Endodermal cell (in vitro differentiated cells): ENCODE data around the gene SUN1. TPM values are rescaled to one million over a fixed set of nuclear protein-coding genes. Genes with fewer than 3 reads are reported as not detected.
"Not testable (repeated sequence)": the region's sequence is repeated elsewhere in the genome, so short reads cannot be mapped to it uniquely, and the experiment has no call there.

ENCODE experiments used
- DNase-seq: peaks from one replicate; pipeline ENCODE4 v3.0.0-alpha.2; 2017
- H3K27ac ChIP-seq: 2 replicates; pipeline ENCODE4 v1.5.1; 2013; ENCODE audit warnings: mild to moderate bottlenecking, low read depth, low read length, moderate library complexity
- H3K27me3 ChIP-seq: 2 replicates; pipeline ENCODE4 v1.6.1; 2013; ENCODE audit warnings: mild to moderate bottlenecking, low read length, moderate library complexity; ENCODE audit not compliant: insufficient read depth, control insufficient read depth, poor library complexity, severe bottlenecking
- H3K36me3 ChIP-seq: 2 replicates; pipeline ENCODE4 v1.7.0; 2013; ENCODE audit warnings: mild to moderate bottlenecking, low read length, moderate library complexity; ENCODE audit not compliant: control insufficient read depth, insufficient read depth
- H3K4me1 ChIP-seq: one replicate; pipeline ENCODE4 v1.7.0; 2013; ENCODE audit warnings: low read length; ENCODE audit not compliant: control insufficient read depth, insufficient read depth
- H3K4me3 ChIP-seq: 2 replicates; pipeline ENCODE4 v1.5.1; 2013; ENCODE audit warnings: mild to moderate bottlenecking, low read length, moderate library complexity
- H3K9ac ChIP-seq: 2 replicates; pipeline ENCODE4 v1.6.1; 2013; ENCODE audit warnings: mild to moderate bottlenecking, low read length, moderate library complexity; ENCODE audit not compliant: poor library complexity, severe bottlenecking; ENCODE audit errors: extremely low read depth
- H3K9me3 ChIP-seq: 2 replicates; pipeline ENCODE4 v1.6.1; 2013; ENCODE audit warnings: mild to moderate bottlenecking, low read length, moderate library complexity; ENCODE audit not compliant: control insufficient read depth
- H3K27ac Mint-ChIP-seq: 2 replicates; pipeline ENCODE4 v1.8.0; 2020; ENCODE audit warnings: mixed read lengths
- H3K27me3 Mint-ChIP-seq: 2 replicates; pipeline ENCODE4 v1.8.0; 2021; ENCODE audit warnings: mild to moderate bottlenecking, mixed read lengths; ENCODE audit not compliant: insufficient read depth
- H3K36me3 Mint-ChIP-seq: 2 replicates; pipeline ENCODE4 v1.8.0; 2020; ENCODE audit warnings: low read depth, mixed read lengths
- H3K4me1 Mint-ChIP-seq: 2 replicates; pipeline ENCODE4 v1.8.0; 2020; ENCODE audit warnings: mixed read lengths
- H3K4me3 Mint-ChIP-seq: 2 replicates; pipeline ENCODE4 v1.8.0; 2020; ENCODE audit warnings: mild to moderate bottlenecking, moderate library complexity, mixed read lengths
- H3K9me3 Mint-ChIP-seq: 2 replicates; pipeline ENCODE4 v1.8.0; 2020; ENCODE audit warnings: mild to moderate bottlenecking, mixed read lengths
- WGBS, 2 experiments: methylation state at CpG; one replicate each; pipeline versions ENCODE4 v1.1.5 to v1.1.7; 2013; ENCODE audit warnings: missing lambda C conversion rate in 2 of 2, mixed read lengths in 1 of 2; ENCODE audit not compliant: insufficient coverage in 1 of 2, insufficient read length in 1 of 2; 5-methylcytosine and 5-hydroxymethylcytosine counted together
- total RNA-seq, 2 donors: library from RNA; stranded (reverse); fragmentation: NEBNext Ultra II Directional in 1 of 2; extraction: Animal tissue kit (Norgen Biotek cat#: 25700) in 1 of 2; gene quantifications; 2 replicates in 1 of 2; 3 replicates in 1 of 2; pipeline ENCODE4 v1.2.1, GENCODE V29; 2021
- TF ChIP-seq, protein P1 (sequence below): fragments of 200-600 bp; sonication (generic); conservative IDR thresholded peaks from 2 replicates; pipeline ENCODE4 v1.5.0; 2021; ENCODE audit warnings: antibody characterized with exemption, mild to moderate bottlenecking

Gene SUN1
- total RNA-seq, 2 donors from 2014 or later, result 133 to 136 TPM

DNA sequence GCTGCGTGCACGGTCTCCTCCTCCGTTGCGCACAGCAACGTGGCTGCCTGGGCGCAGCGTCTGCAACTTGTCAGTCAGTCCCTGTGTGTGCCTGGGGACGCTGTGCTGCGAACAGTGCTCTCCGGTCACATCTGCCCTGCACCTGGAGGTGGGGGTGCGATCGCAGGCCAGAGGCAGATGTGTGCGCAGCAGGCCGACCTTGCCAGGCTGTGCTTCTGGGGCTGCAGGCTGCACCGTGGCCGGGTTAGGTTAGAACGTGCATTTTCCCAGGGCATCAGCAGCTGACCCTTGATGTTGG lies 35.9 kb downstream of the SUN1 start:
- Mint-ChIP-seq H3K27ac (no peak overlapping the region), H3K36me3 (peaks cover 81% of the 10 kb centered on the region), H3K4me1 (no peaks in the 10 kb centered on the region), H3K27me3 (no peaks in the 10 kb centered on the region), H3K4me3 (no peak overlapping the region), H3K9me3 (peaks cover 2% of the 10 kb centered on the region)
- Histone ChIP-seq H3K9me3 (no peaks in the 10 kb centered on the region), H3K27me3 (no peaks in the 10 kb centered on the region), H3K27ac (no peak overlapping the region), H3K36me3 (peaks cover 77% of the 10 kb centered on the region), H3K4me1 (no peaks in the 10 kb centered on the region), H3K4me3 (no peak overlapping the region), H3K9ac (no peak overlapping the region)
- TF ChIP-seq, protein P1, sequence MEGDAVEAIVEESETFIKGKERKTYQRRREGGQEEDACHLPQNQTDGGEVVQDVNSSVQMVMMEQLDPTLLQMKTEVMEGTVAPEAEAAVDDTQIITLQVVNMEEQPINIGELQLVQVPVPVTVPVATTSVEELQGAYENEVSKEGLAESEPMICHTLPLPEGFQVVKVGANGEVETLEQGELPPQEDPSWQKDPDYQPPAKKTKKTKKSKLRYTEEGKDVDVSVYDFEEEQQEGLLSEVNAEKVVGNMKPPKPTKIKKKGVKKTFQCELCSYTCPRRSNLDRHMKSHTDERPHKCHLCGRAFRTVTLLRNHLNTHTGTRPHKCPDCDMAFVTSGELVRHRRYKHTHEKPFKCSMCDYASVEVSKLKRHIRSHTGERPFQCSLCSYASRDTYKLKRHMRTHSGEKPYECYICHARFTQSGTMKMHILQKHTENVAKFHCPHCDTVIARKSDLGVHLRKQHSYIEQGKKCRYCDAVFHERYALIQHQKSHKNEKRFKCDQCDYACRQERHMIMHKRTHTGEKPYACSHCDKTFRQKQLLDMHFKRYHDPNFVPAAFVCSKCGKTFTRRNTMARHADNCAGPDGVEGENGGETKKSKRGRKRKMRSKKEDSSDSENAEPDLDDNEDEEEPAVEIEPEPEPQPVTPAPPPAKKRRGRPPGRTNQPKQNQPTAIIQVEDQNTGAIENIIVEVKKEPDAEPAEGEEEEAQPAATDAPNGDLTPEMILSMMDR, result no peak
- WGBS, 2 experiments, result 96 to 100% methylated on average over 10 to 17 of the region's 17 CpGs
- no peak for DNase-seq

DNA sequence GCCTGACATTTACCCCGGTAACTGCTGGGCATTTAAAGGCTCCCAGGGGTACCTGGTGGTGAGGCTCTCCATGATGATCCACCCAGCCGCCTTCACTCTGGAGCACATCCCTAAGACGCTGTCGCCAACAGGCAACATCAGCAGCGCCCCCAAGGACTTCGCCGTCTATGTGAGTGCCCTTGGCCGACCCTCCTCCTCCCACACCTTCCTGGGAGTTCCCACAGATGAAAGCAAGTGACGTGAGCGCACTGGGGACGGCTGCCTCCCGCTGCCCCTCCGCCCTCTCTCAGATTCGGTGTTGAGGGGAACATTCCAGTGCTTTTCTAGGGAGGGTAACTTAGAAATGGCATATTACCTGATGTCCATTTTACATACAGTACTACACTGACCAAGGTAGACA lies 37.1 kb downstream of the SUN1 start:
- no peak overlapping the region for H3K9ac ChIP-seq
- WGBS, 2 experiments, result 98 to 99% methylated on average over 13 to 14 of the region's 14 CpGs

DNA sequence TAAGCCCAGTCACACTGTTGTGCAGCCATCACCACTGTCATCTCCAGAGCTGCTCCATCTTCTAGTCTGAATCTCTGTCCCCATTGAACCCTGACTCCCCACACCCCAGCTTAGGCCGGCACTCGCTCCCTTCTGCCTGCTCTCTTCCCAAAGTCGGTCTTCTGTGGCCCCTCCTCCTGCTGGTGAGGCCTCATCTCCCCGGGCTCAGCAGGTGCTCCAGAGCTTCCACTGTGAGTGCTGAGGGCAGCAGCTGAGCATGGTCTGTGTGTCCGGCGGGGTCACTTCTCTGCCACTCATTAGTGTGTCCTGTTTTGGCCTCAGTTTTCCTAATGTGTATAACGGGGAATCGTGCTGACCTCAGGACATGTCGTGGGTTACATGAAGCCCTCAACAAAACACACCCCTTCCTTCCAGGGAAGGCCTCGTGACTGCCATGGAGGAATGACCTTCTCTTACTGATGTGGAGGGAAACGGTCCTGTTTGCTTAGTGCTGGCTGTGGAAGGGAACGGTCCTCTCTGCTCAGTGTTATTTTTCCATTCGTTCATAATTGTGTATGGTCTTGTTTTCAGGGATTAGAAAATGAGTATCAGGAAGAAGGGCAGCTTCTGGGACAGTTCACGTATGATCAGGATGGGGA lies 39.7 kb downstream of the SUN1 start:
- peaks cover 5% of the 10 kb centered on the region for H3K4me1 Mint-ChIP-seq
- no peak overlapping the region for H3K4me3 Mint-ChIP-seq
- H3K36me3 ChIP-seq, result peaks cover 72% of the 10 kb centered on the region
- H3K4me1 ChIP-seq, result peaks cover 4% of the 10 kb centered on the region
- no peaks in the 10 kb centered on the region for H3K27me3 ChIP-seq
- DNase-seq, result no peak
- WGBS, 2 experiments, result 92 to 94% methylated on average over 13 to 14 of the region's 14 CpGs
- H3K27me3 Mint-ChIP-seq, result no peaks in the 10 kb centered on the region
- H3K27ac Mint-ChIP-seq, result peak overlapping the region; percentile 61
- H3K4me3 ChIP-seq, result no peak overlapping the region
- peaks cover 10% of the 10 kb centered on the region for H3K9me3 Mint-ChIP-seq
- H3K9ac ChIP-seq, result no peak overlapping the region
- TF ChIP-seq, protein P1, result no peak
- no peak overlapping the region for H3K27ac ChIP-seq
- H3K9me3 ChIP-seq, result no peaks in the 10 kb centered on the region
- peaks cover 69% of the 10 kb centered on the region for H3K36me3 Mint-ChIP-seq

More for the DNA sequence above, 37.1 kb downstream of the SUN1 start:
- H3K9me3 ChIP-seq, result no peaks in the 10 kb centered on the region
- no peak overlapping the region for H3K4me3 Mint-ChIP-seq
- no peak overlapping the region for H3K27ac ChIP-seq
- no peaks in the 10 kb centered on the region for H3K27me3 ChIP-seq
- peaks cover 81% of the 10 kb centered on the region for H3K36me3 Mint-ChIP-seq
- TF ChIP-seq, protein P1, result no peak
- peaks cover 10% of the 10 kb centered on the region for H3K9me3 Mint-ChIP-seq
- peaks cover 5% of the 10 kb centered on the region for H3K4me1 Mint-ChIP-seq
- H3K27ac Mint-ChIP-seq, result no peak overlapping the region
- no peak for DNase-seq
- peaks cover 79% of the 10 kb centered on the region for H3K36me3 ChIP-seq
- peaks cover 4% of the 10 kb centered on the region for H3K4me1 ChIP-seq
- no peaks in the 10 kb centered on the region for H3K27me3 Mint-ChIP-seq
- no peak overlapping the region for H3K4me3 ChIP-seq

DNA sequence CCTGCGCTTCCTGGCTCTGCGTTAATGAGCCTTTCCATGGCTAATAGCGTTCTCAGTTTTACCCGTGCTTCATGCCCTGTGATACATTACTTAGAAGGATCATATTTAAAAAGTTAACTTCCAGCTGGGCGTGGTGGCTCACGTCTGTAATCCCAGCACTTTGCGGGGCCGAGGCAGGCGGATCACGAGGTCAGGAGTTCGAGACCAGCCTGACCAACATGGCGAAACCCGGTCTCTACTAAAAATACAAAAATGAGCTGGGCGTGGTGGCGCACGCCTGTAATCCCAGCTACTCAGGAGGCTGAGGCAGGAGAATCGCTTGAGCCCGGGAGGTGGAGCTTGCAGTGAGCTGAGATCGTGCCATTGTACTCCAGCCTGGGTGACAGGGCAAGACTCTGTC lies 40.4 kb downstream of the SUN1 start:
- H3K9me3 Mint-ChIP-seq, result peaks cover 10% of the 10 kb centered on the region
- not testable (repeated sequence) for H3K9me3 ChIP-seq, H3K9ac ChIP-seq, H3K4me3 ChIP-seq, DNase-seq, H3K4me3 Mint-ChIP-seq, H3K4me1 ChIP-seq, H3K27ac ChIP-seq, H3K27ac Mint-ChIP-seq, H3K27me3 Mint-ChIP-seq, H3K4me1 Mint-ChIP-seq, H3K27me3 ChIP-seq
- H3K36me3 ChIP-seq, result peaks cover 65% of the 10 kb centered on the region
- peaks cover 62% of the 10 kb centered on the region for H3K36me3 Mint-ChIP-seq
- 96 to 97% methylated on average over 18 to 19 of the region's 19 CpGs for WGBS, 2 experiments
